T-helper 1 cell treated with Interleukin-12 subunit alpha and Interleukin-12 subunit beta and Interleukin-4 antibody, amounts not matched to agents 30 ng/mL and 1 ng/mL, for 36 hours (primary cell): Measurements from ENCODE around the gene CACFD1. TPM values are rescaled to one million over a fixed set of nuclear protein-coding genes. Genes with fewer than 3 reads are reported as not detected.

Source experiments
- intact Hi-C: fragments of 100-400 bp; cut with micrococcal nuclease; formaldehyde crosslinking; loops from one replicate; pipeline ENCODE4 v1.15.1; 2024
- total RNA-seq: library from RNA; stranded (reverse); gene quantifications from 2 replicates; pipeline ENCODE4 v1.2.3, GENCODE V29; 2022

The CACFD1 gene
- total RNA-seq, 1 donor from 2014 or later: 0.78 TPM

GRCh38 chr9:133496861-133497842 lies 37.4 kb downstream of the CACFD1 start:
- intact Hi-C loops: no loop called here

- intact Hi-C loops: no loop called here
Observed at GRCh38 chr9:133499132-133499891, 39.5 kb downstream of the CACFD1 start.

- intact Hi-C loops: no loop called here
Observed at GRCh38 chr9:133499892-133500270, 40.1 kb downstream of the CACFD1 start.

GRCh38 chr9:133502112-133502511 lies 42.3 kb downstream of the CACFD1 start:
- intact Hi-C loops: no loop called here

GRCh38 chr9:133505186-133505830 lies 45.5 kb downstream of the CACFD1 start:
- intact Hi-C loops: no loop called here

- intact Hi-C loops: no loop called here
Observed at GRCh38 chr9:133505901-133506652, 46.3 kb downstream of the CACFD1 start.

- intact Hi-C loops: no loop called here
Observed at GRCh38 chr9:133506653-133507038, 46.9 kb downstream of the CACFD1 start.

- intact Hi-C loops: no loop called here
Observed at GRCh38 chr9:133507246-133507965, 47.6 kb downstream of the CACFD1 start.

- intact Hi-C loops: no loop called here
Observed at GRCh38 chr9:133508046-133508445, 48.3 kb downstream of the CACFD1 start.

- intact Hi-C loops: no loop called here
Observed at GRCh38 chr9:133509179-133510083, 49.7 kb downstream of the CACFD1 start.

- intact Hi-C loops: no loop called here
Observed at GRCh38 chr9:133510926-133511505, 51.2 kb downstream of the CACFD1 start.

- intact Hi-C loops: no loop called here
Observed at GRCh38 chr9:133511607-133512006, 51.8 kb downstream of the CACFD1 start.

GRCh38 chr9:133512253-133513213 lies 52.8 kb downstream of the CACFD1 start:
- intact Hi-C loops: no loop called here

GRCh38 chr9:133513214-133514100 lies 53.7 kb downstream of the CACFD1 start:
- intact Hi-C loops: no loop called here

GRCh38 chr9:133514460-133515239 lies 54.9 kb downstream of the CACFD1 start:
- intact Hi-C loops: no loop called here

- intact Hi-C loops: no loop called here
Observed at GRCh38 chr9:133515240-133515610, 55.4 kb downstream of the CACFD1 start.
